Fibroblast of the aortic adventitia (primary cell): ENCODE results near the gene LRP6. TPM values are rescaled to one million over a fixed set of nuclear protein-coding genes. Genes with fewer than 3 reads are reported as not detected.

Experiments
- DNase-seq: peaks from one replicate; pipeline ENCODE4 v3.0.0-alpha.2; 2010; ENCODE audit warnings: low read depth
- H3K4me3 ChIP-seq: 2 replicates; pipeline ENCODE4 v1.5.1; 2011; ENCODE audit warnings: low read depth, mild to moderate bottlenecking, control low read depth, low read length, moderate library complexity
- total RNA-seq: library from RNA; depleted of rRNA; stranded (reverse); fragments of >200 nt; gene quantifications from 2 replicates; pipeline ENCODE4 v1.2.3, GENCODE V29; 2012; ENCODE audit warnings: low replicate concordance
- TF ChIP-seq, protein P1 (sequence below): IDR thresholded peaks from 2 replicates; pipeline ENCODE4 v1.5.1; 2011; ENCODE audit warnings: mild to moderate bottlenecking, low read length, control low read depth, inconsistent platforms; ENCODE audit not compliant: insufficient read depth

Gene LRP6
- total RNA-seq, 1 donor, result 44.2 TPM

- no peak overlapping the region for H3K4me3 ChIP-seq
- TF ChIP-seq, protein P1, sequence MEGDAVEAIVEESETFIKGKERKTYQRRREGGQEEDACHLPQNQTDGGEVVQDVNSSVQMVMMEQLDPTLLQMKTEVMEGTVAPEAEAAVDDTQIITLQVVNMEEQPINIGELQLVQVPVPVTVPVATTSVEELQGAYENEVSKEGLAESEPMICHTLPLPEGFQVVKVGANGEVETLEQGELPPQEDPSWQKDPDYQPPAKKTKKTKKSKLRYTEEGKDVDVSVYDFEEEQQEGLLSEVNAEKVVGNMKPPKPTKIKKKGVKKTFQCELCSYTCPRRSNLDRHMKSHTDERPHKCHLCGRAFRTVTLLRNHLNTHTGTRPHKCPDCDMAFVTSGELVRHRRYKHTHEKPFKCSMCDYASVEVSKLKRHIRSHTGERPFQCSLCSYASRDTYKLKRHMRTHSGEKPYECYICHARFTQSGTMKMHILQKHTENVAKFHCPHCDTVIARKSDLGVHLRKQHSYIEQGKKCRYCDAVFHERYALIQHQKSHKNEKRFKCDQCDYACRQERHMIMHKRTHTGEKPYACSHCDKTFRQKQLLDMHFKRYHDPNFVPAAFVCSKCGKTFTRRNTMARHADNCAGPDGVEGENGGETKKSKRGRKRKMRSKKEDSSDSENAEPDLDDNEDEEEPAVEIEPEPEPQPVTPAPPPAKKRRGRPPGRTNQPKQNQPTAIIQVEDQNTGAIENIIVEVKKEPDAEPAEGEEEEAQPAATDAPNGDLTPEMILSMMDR, result no peak
- no peak for DNase-seq
These were observed 171.8 kb downstream of the LRP6 start for GRCh38 chr12:12095021-12095420.

DNA sequence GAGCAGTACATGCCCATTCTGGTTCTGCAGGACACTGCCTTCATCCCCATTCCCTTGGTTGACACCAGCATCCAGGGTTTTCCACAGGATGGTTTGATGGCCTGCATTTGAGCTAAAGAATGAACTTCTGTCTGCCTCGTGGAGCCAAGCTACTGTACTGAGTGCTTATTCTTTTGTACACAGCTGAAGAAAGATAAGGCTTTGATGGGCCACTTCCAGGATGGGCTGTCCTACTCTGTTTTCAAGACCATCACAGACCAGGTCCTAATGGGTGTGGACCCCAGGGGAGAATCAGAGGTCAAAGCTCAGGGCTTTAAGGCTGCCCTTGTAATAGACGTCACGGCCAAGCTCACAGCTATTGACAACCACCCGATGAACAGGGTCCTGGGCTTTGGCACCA lies 172.4 kb downstream of the LRP6 start:
- H3K4me3 ChIP-seq, result no peak overlapping the region
- TF ChIP-seq, protein P1, result no peak
- DNase-seq, result no peak

GRCh38 chr12:12091977-12092663 lies 174.7 kb downstream of the LRP6 start:
- no peak for DNase-seq
- TF ChIP-seq, protein P1, result no peak
- H3K4me3 ChIP-seq, result no peak overlapping the region

GRCh38 chr12:12091071-12091470 lies 175.8 kb downstream of the LRP6 start:
- no peak for DNase-seq
- TF ChIP-seq, protein P1, result no peak
- no peak overlapping the region for H3K4me3 ChIP-seq

DNA sequence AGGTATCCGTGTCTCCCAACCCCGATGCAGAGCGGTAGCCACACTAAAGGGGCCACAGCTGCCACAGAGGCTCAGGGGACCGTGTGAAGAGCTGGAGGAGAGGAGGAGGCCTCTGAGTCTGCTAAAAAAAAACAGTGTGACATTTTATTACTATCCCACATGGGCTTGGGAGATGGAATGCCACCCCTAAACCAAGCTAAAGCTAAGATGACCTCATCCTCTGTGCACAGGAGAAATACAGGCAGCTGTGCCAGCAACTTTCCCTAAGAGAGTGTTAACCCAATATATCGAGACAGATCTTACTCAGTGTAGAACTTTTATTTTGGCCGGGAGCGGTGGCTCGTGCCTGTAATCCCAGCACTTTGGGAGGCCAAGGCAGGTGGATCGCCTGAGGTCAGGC lies 178.1 kb downstream of the LRP6 start:
- H3K4me3 ChIP-seq, result no peak overlapping the region
- TF ChIP-seq, protein P1, result no peak
- no peak for DNase-seq

GRCh38 chr12:12088147-12088546 lies 178.7 kb downstream of the LRP6 start:
- no peak overlapping the region for H3K4me3 ChIP-seq
- no peak for DNase-seq
- TF ChIP-seq, protein P1, result no peak

- no peak for DNase-seq
- TF ChIP-seq, protein P1, result no peak
- H3K4me3 ChIP-seq, result no peak overlapping the region
These were observed 179.2 kb downstream of the LRP6 start for GRCh38 chr12:12087693-12088034.
